HepG2 (cell line): Measurements from ENCODE around the gene KCNIP4. TPM values are rescaled to one million over a fixed set of nuclear protein-coding genes. Genes with fewer than 3 reads are reported as not detected.

Experiments used
- AKAP8 ChIP-seq: sonication (generic); formaldehyde crosslinking; IDR thresholded peaks from 2 replicates; pipeline ENCODE4 v1.5.1; 2020; ENCODE audit warnings: mild to moderate bottlenecking, missing genetic modification reagents
- CAMTA2 ChIP-seq: sonication (generic); formaldehyde crosslinking; IDR thresholded peaks from 2 replicates; pipeline ENCODE4 v1.4.0; 2020; ENCODE audit warnings: mild to moderate bottlenecking, missing genetic modification reagents, borderline replicate concordance
- DPF2 ChIP-seq: sonication (generic); formaldehyde crosslinking; IDR thresholded peaks from 2 replicates; pipeline ENCODE4 v1.4.0; 2020; ENCODE audit warnings: mild to moderate bottlenecking, low read depth, missing genetic modification reagents, borderline replicate concordance
- TMF1 ChIP-seq: sonication (generic); formaldehyde crosslinking; IDR thresholded peaks from 2 replicates; pipeline ENCODE4 v1.8.1; 2022; ENCODE audit warnings: low read depth, missing genetic modification reagents
- ZBTB34 ChIP-seq: sonication (generic); formaldehyde crosslinking; IDR thresholded peaks from 2 replicates; pipeline ENCODE4 v1.8.0; 2022; ENCODE audit warnings: mild to moderate bottlenecking, missing genetic modification reagents
- ZMYM2 ChIP-seq: sonication (generic); formaldehyde crosslinking; IDR thresholded peaks from 2 replicates; pipeline ENCODE4 v1.8.0; 2022; ENCODE audit warnings: mild to moderate bottlenecking, missing genetic modification reagents
- ZNF484 ChIP-seq: sonication (generic); formaldehyde crosslinking; IDR thresholded peaks from 2 replicates; pipeline ENCODE4 v1.5.1; 2020; ENCODE audit warnings: mild to moderate bottlenecking, low read depth, missing genetic modification reagents, borderline replicate concordance
- polyA plus RNA-seq, 8 experiments: library from polyadenylated mRNA; depleted of rRNA in 3 of 8; stranded (reverse) in 7 of 8; unstranded in 1 of 8; fragments of >200 nt; fragmentation: Illumina TruSeq in 4 of 8; extraction: Trizol in 4 of 8; gene quantifications; 2 replicates each; pipeline versions ENCODE4 v1.2.1 to v1.2.3, GENCODE V29; 2011 to 2016; ENCODE audit warnings: low read depth in 4 of 8, missing spikeins in 1 of 8, mixed read lengths in 1 of 8; ENCODE audit not compliant: insufficient read depth in 1 of 8
- total RNA-seq, 5 experiments: library from RNA; depleted of rRNA; stranded (reverse); fragments of >200 nt; fragmentation: Illumina TruSeq; extraction: Trizol; gene quantifications; 2 replicates each; pipeline ENCODE4 v1.2.3, GENCODE V29; 2016; ENCODE audit warnings: low read depth in 1 of 5
- TF ChIP-seq, protein P1 (sequence below): sonication (generic); formaldehyde crosslinking; conservative IDR thresholded peaks from 2 replicates; pipeline ENCODE4 v1.8.0; 2022; ENCODE audit warnings: mild to moderate bottlenecking, moderate library complexity, missing genetic modification reagents
- TF ChIP-seq, protein P2 (sequence below): IDR thresholded peaks from 2 replicates; pipeline ENCODE4 v1.6.1; 2012; ENCODE audit warnings: low read depth, low read length, improper control_type of control experiment
- TF ChIP-seq, protein P3 (sequence below): sonication (generic); formaldehyde crosslinking; IDR thresholded peaks from 2 replicates; pipeline ENCODE4 v1.9.0; 2021; ENCODE audit warnings: missing genetic modification reagents, borderline replicate concordance

Gene KCNIP4
- total and polyA plus RNA-seq, 2 of the 13 experiments (the other 11 are each of a cell fraction or from before 2014, with no cell fraction given), result 0.09 TPM; not detected in 1

- no peak for TF ChIP-seq ZMYM2 (CRISPR knock-in tag)
- no peak for TF ChIP-seq DPF2 (CRISPR knock-in tag)
- TF ChIP-seq, protein P1, sequence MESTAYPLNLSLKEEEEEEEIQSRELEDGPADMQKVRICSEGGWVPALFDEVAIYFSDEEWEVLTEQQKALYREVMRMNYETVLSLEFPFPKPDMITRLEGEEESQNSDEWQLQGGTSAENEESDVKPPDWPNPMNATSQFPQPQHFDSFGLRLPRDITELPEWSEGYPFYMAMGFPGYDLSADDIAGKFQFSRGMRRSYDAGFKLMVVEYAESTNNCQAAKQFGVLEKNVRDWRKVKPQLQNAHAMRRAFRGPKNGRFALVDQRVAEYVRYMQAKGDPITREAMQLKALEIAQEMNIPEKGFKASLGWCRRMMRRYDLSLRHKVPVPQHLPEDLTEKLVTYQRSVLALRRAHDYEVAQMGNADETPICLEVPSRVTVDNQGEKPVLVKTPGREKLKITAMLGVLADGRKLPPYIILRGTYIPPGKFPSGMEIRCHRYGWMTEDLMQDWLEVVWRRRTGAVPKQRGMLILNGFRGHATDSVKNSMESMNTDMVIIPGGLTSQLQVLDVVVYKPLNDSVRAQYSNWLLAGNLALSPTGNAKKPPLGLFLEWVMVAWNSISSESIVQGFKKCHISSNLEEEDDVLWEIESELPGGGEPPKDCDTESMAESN (CRISPR knock-in tag), result no peak
- TF ChIP-seq CAMTA2 (CRISPR knock-in tag), result no peak
- TF ChIP-seq, protein P2, sequence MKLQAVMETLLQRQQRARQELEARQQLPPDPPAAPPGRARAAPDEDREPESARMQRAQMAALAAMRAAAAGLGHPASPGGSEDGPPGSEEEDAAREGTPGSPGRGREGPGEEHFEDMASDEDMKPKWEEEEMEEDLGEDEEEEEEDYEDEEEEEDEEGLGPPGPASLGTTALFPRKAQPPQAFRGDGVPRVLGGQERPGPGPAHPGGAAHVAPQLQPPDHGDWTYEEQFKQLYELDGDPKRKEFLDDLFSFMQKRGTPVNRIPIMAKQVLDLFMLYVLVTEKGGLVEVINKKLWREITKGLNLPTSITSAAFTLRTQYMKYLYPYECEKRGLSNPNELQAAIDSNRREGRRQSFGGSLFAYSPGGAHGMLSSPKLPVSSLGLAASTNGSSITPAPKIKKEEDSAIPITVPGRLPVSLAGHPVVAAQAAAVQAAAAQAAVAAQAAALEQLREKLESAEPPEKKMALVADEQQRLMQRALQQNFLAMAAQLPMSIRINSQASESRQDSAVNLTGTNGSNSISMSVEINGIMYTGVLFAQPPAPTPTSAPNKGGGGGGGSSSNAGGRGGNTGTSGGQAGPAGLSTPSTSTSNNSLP, result no peak
- no peak for TF ChIP-seq TMF1 (CRISPR knock-in tag)
- no peak for TF ChIP-seq ZBTB34 (CRISPR knock-in tag)
- TF ChIP-seq, protein P3, sequence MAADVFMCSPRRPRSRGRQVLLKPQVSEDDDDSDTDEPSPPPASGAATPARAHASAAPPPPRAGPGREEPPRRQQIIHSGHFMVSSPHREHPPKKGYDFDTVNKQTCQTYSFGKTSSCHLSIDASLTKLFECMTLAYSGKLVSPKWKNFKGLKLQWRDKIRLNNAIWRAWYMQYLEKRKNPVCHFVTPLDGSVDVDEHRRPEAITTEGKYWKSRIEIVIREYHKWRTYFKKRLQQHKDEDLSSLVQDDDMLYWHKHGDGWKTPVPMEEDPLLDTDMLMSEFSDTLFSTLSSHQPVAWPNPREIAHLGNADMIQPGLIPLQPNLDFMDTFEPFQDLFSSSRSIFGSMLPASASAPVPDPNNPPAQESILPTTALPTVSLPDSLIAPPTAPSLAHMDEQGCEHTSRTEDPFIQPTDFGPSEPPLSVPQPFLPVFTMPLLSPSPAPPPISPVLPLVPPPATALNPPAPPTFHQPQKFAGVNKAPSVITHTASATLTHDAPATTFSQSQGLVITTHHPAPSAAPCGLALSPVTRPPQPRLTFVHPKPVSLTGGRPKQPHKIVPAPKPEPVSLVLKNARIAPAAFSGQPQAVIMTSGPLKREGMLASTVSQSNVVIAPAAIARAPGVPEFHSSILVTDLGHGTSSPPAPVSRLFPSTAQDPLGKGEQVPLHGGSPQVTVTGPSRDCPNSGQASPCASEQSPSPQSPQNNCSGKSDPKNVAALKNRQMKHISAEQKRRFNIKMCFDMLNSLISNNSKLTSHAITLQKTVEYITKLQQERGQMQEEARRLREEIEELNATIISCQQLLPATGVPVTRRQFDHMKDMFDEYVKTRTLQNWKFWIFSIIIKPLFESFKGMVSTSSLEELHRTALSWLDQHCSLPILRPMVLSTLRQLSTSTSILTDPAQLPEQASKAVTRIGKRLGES (CRISPR knock-in tag), result no peak
- no peak for TF ChIP-seq AKAP8 (CRISPR knock-in tag)
- no peak for TF ChIP-seq ZNF484
Observed at GRCh38 chr4:21097026-21097425, 851.5 kb downstream of the KCNIP4 start (continued).
